ENCODE measurements around the gene SVBP.
"Not testable (repeated sequence)": the region's sequence is repeated elsewhere in the genome, so short reads cannot be mapped to it uniquely, and the experiment has no call there.

Gene SVBP

DNA sequence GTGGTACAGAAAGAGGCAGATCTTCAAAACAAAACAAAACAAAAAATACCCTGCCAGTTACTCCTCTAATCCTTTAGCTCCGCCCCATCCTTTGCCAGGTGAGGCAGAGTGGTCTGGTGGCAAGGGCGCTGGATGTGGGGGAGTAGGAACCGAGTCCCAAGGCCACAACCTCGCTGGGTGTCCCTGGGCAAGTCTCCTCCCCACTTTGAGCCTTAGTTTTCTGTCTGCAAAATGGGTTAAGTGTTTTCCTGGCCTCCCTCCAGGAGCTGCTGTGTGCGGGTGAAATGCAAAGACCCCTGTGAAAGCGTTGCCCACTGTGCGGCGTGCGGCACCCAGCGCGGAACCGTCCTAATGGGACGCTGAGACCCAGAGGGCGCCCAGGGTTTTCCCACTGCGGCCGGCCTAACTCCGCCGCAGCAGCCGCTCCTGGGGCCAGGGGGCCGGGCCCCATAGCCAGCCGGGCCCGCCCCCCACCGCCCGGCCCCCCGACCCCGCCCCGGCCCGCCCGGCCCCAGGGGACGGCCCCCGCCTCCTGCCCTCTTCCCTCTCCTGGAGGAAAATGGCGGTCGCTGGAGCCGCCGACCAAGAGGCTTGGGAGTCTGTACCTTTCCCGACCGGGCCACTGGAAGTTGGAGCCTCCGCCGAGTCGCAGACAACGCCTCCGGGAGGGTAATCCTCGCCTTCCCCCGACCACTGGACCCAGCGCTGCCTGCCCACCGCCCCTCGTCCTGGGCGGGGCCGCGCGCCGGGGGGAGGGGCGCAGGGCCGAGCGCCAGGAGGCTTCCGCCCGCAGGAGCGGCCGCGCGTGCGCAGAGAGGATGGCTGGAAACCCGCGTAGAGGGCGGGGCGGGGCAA lies at the start of gene SVBP, which contains the start of gene ERMAP:
SVBP (minus strand) TSS at position 813 of the 855 bp plus-strand sequence. CDS start 853 bp downstream, outside the sequence.
ERMAP (plus strand) TSS at position 538 of the 855 bp plus-strand sequence. CDS start 13,327 bp downstream, outside the sequence.
- DNase-seq, result peak; percentile 91 to 94

- no peak for DNase-seq
These were observed 49.4 kb upstream of the SVBP start for GRCh38 chr1:42866549-42866948.

GRCh38 chr1:42861014-42861399 lies 43.8 kb upstream of the SVBP start:
- DNase-seq, result no peak

GRCh38 chr1:42860339-42861013 lies 43.3 kb upstream of the SVBP start:
- no peak for DNase-seq

GRCh38 chr1:42859366-42859765 lies 42.2 kb upstream of the SVBP start:
- not testable (repeated sequence) for DNase-seq

DNA sequence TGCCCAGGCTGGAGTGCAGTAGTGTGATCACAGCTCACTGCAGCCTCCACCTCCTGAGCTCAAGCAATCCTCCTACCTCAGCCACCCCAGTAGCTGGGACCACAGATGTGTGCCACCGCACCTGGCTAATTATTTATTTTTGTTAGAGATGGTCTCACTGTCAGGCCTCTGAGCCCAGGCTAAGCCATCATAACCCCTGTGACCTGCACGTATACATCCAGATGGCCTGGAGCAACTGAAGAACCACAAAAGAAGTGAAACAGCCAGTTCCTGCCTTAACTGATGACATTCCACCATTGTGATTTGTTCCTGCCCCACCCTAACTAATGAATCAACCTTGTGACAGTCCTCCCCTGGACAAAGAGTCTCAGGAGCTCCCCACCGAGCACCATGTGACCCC lies 39.4 kb upstream of the SVBP start:
- not testable (repeated sequence) for DNase-seq

DNA sequence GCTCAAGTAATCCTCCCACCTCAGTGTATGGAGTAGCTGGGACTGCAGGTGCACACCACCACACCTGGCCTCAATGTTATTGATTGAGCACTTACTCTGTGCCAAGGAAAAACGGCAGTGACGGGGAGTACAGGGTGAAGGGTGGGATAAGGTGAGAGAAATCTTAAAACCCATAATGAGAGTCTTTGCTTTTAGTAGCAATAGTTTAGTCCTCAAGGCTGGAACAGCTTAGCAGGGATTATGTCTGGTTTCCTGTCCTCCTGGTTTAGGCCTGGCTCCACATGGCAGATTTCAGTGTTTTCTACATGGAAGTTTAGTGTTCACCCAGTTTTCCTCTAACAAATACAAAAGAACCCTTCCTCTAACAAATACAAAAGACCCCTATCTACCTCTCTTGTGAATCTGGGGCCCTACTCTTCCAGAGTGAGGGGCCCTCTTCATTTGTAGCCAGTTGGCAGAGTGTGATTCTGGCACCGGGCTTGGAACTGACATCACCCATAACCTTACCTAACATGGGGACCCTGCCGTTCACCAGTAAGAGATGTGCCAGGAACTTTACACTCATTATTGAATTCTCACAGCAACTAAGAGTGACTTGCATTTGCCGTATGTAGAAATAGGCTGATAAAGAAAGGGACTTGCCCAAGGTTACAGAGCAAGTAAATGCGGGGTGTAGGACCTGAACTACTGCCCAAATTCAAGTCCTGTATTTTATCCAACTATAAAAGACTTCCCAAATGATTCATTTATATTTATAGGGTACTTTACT lies 36.1 kb upstream of the SVBP start:
- DNase-seq, result no peak

- DNase-seq, result no peak
These were observed 35.4 kb upstream of the SVBP start for GRCh38 chr1:42852608-42852980.

- DNase-seq, result no peak
These were observed 34.9 kb upstream of the SVBP start for GRCh38 chr1:42851960-42852607.

DNA sequence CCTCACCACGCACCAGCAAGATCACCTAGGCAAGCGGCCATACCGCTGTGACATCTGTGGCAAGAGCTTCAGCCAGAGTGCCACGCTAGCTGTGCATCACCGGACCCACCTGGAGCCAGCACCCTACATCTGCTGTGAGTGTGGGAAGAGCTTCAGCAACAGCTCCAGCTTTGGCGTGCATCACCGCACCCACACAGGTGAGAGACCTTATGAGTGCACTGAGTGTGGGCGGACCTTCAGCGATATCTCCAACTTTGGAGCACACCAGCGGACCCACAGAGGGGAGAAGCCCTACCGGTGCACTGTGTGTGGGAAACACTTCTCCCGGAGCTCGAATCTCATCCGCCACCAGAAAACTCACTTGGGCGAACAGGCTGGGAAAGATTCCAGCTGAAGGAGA lies 34.2 kb upstream of the SVBP start:
- DNase-seq, result no peak

DNA sequence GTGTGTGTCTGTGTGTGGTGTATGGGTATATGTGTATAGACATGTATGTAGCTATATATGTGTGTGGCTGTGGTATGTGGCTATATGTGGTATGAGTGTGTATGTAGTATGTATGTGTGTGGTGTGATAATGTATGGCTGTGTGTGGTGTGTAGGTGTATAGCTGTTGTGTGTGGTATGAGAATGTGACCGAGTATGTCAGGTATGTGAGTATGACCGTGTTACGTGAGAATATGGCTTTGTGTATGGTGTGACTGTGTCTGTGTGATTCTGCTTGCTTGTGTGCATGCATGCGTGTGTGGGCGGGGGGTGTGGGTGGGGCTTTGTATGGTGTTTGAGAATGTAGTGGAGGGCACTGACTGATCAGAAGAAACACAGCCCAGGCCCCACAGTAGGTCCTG lies 32.7 kb upstream of the SVBP start:
- DNase-seq, result no peak

DNA sequence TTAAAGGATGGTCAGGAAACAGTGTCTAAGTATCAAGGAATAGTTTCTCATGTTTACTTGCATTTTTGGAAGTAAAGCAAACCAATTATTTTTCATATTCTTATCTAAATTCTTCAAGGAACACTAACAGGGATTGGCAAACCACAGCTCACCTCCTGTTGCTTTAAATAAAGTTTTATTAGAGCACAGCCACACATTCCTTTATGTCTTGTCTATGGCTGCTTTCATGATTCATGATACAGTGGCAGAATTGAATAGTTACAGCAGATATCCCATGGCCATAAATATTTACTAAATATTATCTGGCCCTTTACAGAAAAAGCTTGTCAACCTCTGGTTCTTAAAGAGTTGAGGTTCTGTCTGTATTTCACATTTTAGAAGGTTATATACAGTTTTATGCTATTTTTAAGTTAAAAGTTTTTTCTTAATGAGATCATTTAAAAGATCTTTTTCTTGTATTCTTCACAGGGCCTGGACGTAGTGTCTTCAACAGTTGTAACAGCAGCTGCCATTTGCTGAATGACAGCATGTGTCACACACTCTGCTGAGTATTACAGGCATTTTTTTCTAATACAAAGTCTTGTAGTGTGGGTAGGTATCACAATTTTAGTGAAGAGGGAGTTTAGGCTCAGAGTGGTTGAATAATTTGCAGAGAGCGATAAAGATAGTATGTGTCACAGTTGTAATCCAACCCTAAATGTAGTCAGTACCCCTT lies 31.8 kb upstream of the SVBP start:
- no peak for DNase-seq

DNA sequence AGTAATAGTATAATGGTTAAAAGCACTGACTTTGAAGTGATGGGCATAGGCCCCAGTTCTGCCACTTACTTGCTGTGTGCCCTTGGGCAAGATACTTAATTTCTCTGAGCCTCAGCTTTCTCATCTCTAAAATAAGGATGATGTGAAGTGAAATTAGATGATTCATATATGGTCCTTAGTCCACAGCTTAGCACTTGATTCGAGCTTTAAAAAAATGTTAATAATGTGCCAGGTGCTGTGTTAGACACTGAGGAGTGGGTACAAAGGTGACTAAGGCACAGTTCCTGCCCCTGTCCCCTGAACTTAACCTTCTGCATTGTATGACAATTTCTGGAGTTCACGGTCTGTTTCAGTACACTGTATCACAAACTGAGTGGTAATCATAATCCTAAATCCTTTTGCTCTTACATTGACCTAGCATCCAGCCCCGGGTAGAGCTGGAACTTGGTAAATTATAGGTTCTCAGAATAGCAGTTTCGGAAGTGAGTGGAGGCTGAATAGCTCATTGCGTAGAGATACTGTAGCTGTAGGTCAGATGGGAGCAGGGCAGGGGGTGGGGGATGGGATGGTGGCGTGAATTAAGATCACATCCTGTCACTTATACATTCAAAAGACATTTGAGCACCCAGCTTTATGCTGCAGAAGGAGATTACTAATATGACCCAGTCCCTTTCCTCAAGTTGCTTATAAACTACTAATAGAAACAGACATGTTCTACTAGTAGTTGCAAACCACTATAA lies 30.7 kb upstream of the SVBP start:
- DNase-seq, result no peak

DNA sequence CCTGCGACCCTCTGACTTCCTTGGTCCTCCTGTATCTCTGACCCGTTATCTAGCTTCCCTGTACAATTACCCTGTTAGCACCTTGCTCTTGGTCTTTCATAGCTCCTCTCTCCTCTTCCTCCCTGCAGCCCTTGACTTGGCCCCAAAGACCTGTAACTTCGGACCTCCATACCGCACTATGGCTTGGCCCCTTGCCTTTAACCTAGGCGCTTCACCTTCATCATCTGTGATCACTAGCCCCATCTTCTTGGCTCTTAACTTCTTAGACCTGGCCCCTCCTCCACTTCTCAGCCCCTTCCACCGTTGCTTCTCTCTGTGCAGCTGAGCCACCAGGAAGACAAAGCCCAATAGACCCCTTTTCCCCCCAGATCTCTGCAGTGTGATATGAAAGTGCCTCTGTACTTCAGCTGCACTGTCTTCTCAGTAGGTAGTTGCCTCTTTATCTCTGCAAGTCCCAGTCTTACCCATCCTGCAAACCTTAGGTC lies 30.0 kb upstream of the SVBP start:
- DNase-seq, result no peak

DNA sequence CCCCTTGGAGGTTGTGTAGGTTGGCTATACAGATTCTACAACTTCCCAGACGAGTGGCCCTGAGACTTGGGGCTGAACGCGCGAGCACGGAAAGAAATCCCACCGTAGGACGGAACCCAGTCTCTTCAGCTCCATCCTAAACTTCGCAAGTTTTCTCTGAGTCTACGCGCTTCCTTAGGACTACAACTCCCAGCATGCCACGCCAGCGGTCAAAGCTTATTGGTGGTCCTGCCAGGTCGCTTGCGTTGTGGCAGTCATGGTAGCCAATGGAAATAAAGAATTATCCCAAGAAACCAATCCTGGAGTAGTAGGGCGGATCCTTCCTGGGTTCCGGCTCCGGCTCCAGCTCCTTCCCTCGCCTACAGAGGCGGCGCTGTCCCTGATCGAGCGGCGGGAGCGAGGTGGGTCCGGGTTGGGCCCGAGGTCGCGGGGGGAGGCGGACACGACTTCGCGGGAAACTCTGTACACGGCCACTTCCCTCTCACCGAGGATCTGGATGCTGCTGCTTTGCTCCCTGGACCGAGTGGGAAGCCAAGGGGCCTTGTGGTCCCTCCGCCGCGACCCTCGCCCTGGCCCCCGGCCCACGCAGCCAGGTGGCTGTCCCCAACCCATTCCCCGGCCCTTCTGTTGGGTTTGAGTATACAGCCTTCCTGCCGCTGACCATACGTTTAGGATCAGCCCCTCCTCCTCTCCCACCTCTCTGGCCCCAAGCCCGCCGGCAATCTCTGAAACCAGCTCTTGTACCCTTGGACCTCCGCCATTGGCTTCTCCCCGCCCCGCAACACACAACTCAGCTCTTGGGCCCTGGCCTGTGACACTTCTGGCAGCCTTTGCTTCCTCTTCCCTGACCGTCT lies 29.3 kb upstream of the SVBP start, which contains the start of gene ZNF691:
ZNF691 (plus strand) TSS at position 357 of the 854 bp plus-strand sequence. CDS start 3,046 bp downstream, outside the sequence.
- peak; percentile 93 to 95 for DNase-seq

DNA sequence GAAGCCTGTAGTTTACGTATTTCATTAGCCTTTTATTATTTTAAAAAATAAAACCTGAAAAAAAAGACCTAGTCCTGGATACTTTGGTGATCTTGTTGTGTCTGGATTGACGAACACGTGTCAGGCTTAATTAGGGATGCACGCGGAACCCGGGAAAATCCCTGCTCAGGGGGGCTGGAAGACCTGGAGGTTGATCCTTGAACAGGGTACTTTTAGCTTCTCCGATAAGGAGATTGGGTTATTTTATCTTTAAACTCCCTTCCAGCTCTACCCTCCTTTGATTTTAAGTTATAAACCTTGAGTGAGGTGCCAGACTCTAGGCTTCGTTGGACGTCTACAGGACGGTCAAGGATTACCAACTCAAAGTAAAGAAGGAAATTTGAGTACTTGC lies 28.7 kb upstream of the SVBP start:
- no peak for DNase-seq

- DNase-seq, result no peak
These were observed 28.0 kb upstream of the SVBP start for GRCh38 chr1:42845193-42845592.

- DNase-seq, result no peak
These were observed 27.5 kb upstream of the SVBP start for GRCh38 chr1:42844592-42845140.

GRCh38 chr1:42841440-42842147 lies 24.4 kb upstream of the SVBP start:
- no peak for DNase-seq
